Keratinocyte (primary cell): Measurements from ENCODE around the gene ZNF560. TPM values are rescaled to one million over a fixed set of nuclear protein-coding genes. Genes with fewer than 3 reads are reported as not detected.
A peak's percentile ranks its signal among the peaks of the same experiment; 100 is the strongest.
"Not testable (repeated sequence)": the region's sequence is repeated elsewhere in the genome, so short reads cannot be mapped to it uniquely, and the experiment has no call there.

Experiments
- DNase-seq: peaks from one replicate; pipeline ENCODE4 v3.0.0-alpha.2; 2011; ENCODE audit warnings: low read depth, missing footprints, low spot score
- FAIRE-seq: peaks from 2 replicates; lab custom pipeline; 2011; peaks lifted over from hg19 to GRCh38; lab: Jason Lieb, UNC
- H2AFZ ChIP-seq: 2 replicates; pipeline ENCODE4 v1.6.0; 2012; ENCODE audit warnings: low read length, control low read depth, inconsistent platforms; ENCODE audit not compliant: control insufficient read depth
- H3K27ac ChIP-seq: 2 replicates; pipeline ENCODE4 v1.5.1; 2011; ENCODE audit warnings: low read length; ENCODE audit not compliant: control insufficient read depth, insufficient read depth
- H3K27me3 ChIP-seq: 3 replicates; pipeline ENCODE4 v1.6.0; 2011; ENCODE audit warnings: low read length; ENCODE audit not compliant: control insufficient read depth, insufficient read depth; ENCODE audit errors: extremely low read depth
- H3K36me3 ChIP-seq, 2 experiments: 2 replicates in 1 of 2; 3 replicates in 1 of 2; pipeline ENCODE4 v1.5.1; 2011; ENCODE audit warnings: low read length in 2 of 2, mild to moderate bottlenecking in 1 of 2; ENCODE audit not compliant: control insufficient read depth in 2 of 2, insufficient read depth in 2 of 2; ENCODE audit errors: extremely low read depth in 1 of 2
- H3K4me1 ChIP-seq: 3 replicates; pipeline ENCODE4 v1.5.1; 2011; ENCODE audit warnings: low read length; ENCODE audit not compliant: control insufficient read depth, insufficient read depth; ENCODE audit errors: extremely low read depth
- H3K4me2 ChIP-seq: 3 replicates; pipeline ENCODE4 v1.6.0; 2011; ENCODE audit warnings: low read depth, low read length; ENCODE audit not compliant: control insufficient read depth, insufficient read depth; ENCODE audit errors: extremely low read depth
- H3K4me3 ChIP-seq, 3 experiments: fragments of 200-600 bp in 1 of 3; sonication (generic) in 1 of 3; 2 replicates in 2 of 3; 3 replicates in 1 of 3; pipeline ENCODE4 v1.5.1; 2011 to 2016; ENCODE audit warnings: low read length in 3 of 3, mild to moderate bottlenecking in 3 of 3, control low read depth in 2 of 3, inconsistent platforms in 1 of 3, low read depth in 1 of 3, mixed read lengths in 1 of 3, mixed run types in 1 of 3, moderate library complexity in 1 of 3; ENCODE audit not compliant: control insufficient read depth in 2 of 3, insufficient read depth in 2 of 3; ENCODE audit errors: extremely low read depth in 1 of 3
- H3K79me2 ChIP-seq: 2 replicates; pipeline ENCODE4 v1.6.0; 2012; ENCODE audit warnings: low read length; ENCODE audit not compliant: control insufficient read depth, insufficient read depth
- H3K9ac ChIP-seq: 3 replicates; pipeline ENCODE4 v1.6.0; 2011; ENCODE audit warnings: low read length; ENCODE audit not compliant: control insufficient read depth, insufficient read depth; ENCODE audit errors: extremely low read depth
- H3K9me1 ChIP-seq: 3 replicates; pipeline ENCODE4 v1.6.0; 2011; ENCODE audit warnings: low read length; ENCODE audit not compliant: control insufficient read depth, insufficient read depth; ENCODE audit errors: extremely low read depth
- H3K9me3 ChIP-seq: 2 replicates; pipeline ENCODE4 v1.5.1; 2012; ENCODE audit warnings: low read depth, low read length; ENCODE audit not compliant: control insufficient read depth
- H4K20me1 ChIP-seq: 3 replicates; pipeline ENCODE4 v1.6.0; 2011; ENCODE audit warnings: low read length; ENCODE audit not compliant: control insufficient read depth, insufficient read depth; ENCODE audit errors: extremely low read depth
- CTCF ChIP-seq, 3 experiments: IDR thresholded peaks in 1 of 3; conservative IDR thresholded peaks in 1 of 3; optimal IDR thresholded peaks in 1 of 3; 2 replicates in 2 of 3; 3 replicates in 1 of 3; pipeline versions ENCODE3 to v1.5.1; 2011; ENCODE audit warnings: low read length in 3 of 3, mild to moderate bottlenecking in 3 of 3, moderate library complexity in 2 of 3, control low read depth in 1 of 3, inconsistent platforms in 1 of 3; ENCODE audit not compliant: insufficient read depth in 2 of 3; ENCODE audit errors: extremely low read depth in 1 of 3
- EZH2 ChIP-seq: IDR thresholded peaks from one replicate; pipeline ENCODE4 v1.6.1; 2012; ENCODE audit warnings: inconsistent platforms, mild to moderate bottlenecking, low read length, moderate library complexity
- dilution Hi-C: fragments of 300-500 bp; cut with MboI; formaldehyde crosslinking; loops from one replicate; pipeline ENCODE4 v1.7.0; 2020; ENCODE audit warnings: low sequenced_read_pairs; ENCODE audit not compliant: extremely low pct_ligation_motif_present
- polyA minus RNA-seq, 3 experiments: library from RNA; depleted of rRNA, polyadenylated mRNA; stranded (reverse); fragments of >200 nt; gene quantifications; 1 replicate in 1 of 3; 2 replicates in 1 of 3; 3 replicates in 1 of 3; pipeline ENCODE4 v1.2.3, GENCODE V29; 2011
- polyA plus RNA-seq, 5 experiments: library from polyadenylated mRNA; depleted of rRNA in 3 of 5; stranded (reverse) in 3 of 5; stranded (forward) in 1 of 5; unstranded in 1 of 5; fragments of >200 nt; gene quantifications; 1 replicate in 1 of 5; 2 replicates in 3 of 5; 3 replicates in 1 of 5; pipeline versions ENCODE4 v1.2.1 to v1.2.3, GENCODE V29; 2011 to 2012; ENCODE audit warnings: missing spikeins in 2 of 5, low read depth in 1 of 5, low replicate concordance in 1 of 5

ZNF560 gene
- polyA plus RNA-seq (0.04 to 0.19 TPM (median 0.15 TPM) in 3 replicates), polyA minus RNA-seq (0.36 TPM in 1 of 3 replicates, not detected in the others)
- not detected for polyA plus RNA-seq (2011; ENCODE audit: low read depth)
- 0.09 and 0.19 TPM in 2 replicates for polyA plus RNA-seq (2011; cell fraction: cytosol; rRNA removed)
- polyA plus RNA-seq (2011; cell fraction: nucleus; rRNA removed): 0.38 and 0.40 TPM in 2 replicates
- polyA plus RNA-seq (2012; ENCODE audit: low replicate concordance): 0.16 and 0.28 TPM in 2 replicates
- not detected for polyA minus RNA-seq (2011; cell fraction: cytosol; rRNA and poly(A)+ RNA removed)
- polyA minus RNA-seq (2011; cell fraction: nucleus; rRNA and poly(A)+ RNA removed): 0.11 and 0.31 TPM in 2 replicates

- peak within 1 kb of the TSS; percentile 40 for H2AFZ ChIP-seq
- no peaks in the 10 kb centered on the region for H3K27me3 ChIP-seq
Observed at GRCh38 chr19:9498183-9498902, at the start of gene ZNF560. TSS of gene ZNF560 (minus strand) at chr19:9498616. CDS start at chr19:9475313, 23,303 bp downstream.

GRCh38 chr19:9547870-9548269, 49.5 kb upstream of the ZNF560 start:
- FAIRE-seq: no peak
- H3K36me3 ChIP-seq: peaks cover 0 to 3% of the 10 kb centered on the region in 2 experiments
- no peak overlapping the region for H2AFZ ChIP-seq
- no peak overlapping the region for H3K4me3 ChIP-seq
- dilution Hi-C loops: no loop called here
- no peak overlapping the region for H3K27ac ChIP-seq
- H3K9ac ChIP-seq: no peak overlapping the region
- no peaks in the 10 kb centered on the region for H3K27me3 ChIP-seq
- no peaks in the 10 kb centered on the region for H3K9me3 ChIP-seq
- TF ChIP-seq EZH2 (no peak), CTCF (optimal IDR thresholded peaks at IDR 0.05 in 1 of 3, IDR thresholded peaks at IDR 0.05 in 1 of 3, conservative IDR thresholded peaks at IDR 0.05 in 1 of 3; ENCODE audit: extremely low read depth in 1 of 3, insufficient read depth in 2 of 3, low read length in 3 of 3) (no peak)
- H3K9me1 ChIP-seq: no peaks in the 10 kb centered on the region
- no peak overlapping the region for H3K4me2 ChIP-seq
- DNase-seq: no peak
- no peaks in the 10 kb centered on the region for H3K4me1 ChIP-seq
- H4K20me1 ChIP-seq: no peaks in the 10 kb centered on the region
- H3K79me2 ChIP-seq: no peaks in the 10 kb centered on the region

More at GRCh38 chr19:9498183-9498902, at the start of gene ZNF560:
- Histone ChIP-seq H4K20me1 (no peaks in the 10 kb centered on the region), H3K9ac (no peak within 1 kb of the TSS), H3K4me2 (peak within 1 kb of the TSS; percentile 27), H3K4me1 (no peaks in the 10 kb centered on the region), H3K79me2 (no peaks in the 10 kb centered on the region), H3K27ac (no peak within 1 kb of the TSS), H3K4me3 (peak within 1 kb of the TSS in 2 of 3 experiments; percentile 2 to 15), H3K36me3 (no peaks in the 10 kb centered on the region), H3K9me1 (no peaks in the 10 kb centered on the region), H3K9me3 (peaks cover 14% of the 10 kb centered on the region)
- no peak for TF ChIP-seq EZH2
- peak in 1 of 3 experiments; percentile 17 for TF ChIP-seq CTCF (optimal IDR thresholded peaks at IDR 0.05 in 1 of 3, IDR thresholded peaks at IDR 0.05 in 1 of 3, conservative IDR thresholded peaks at IDR 0.05 in 1 of 3; ENCODE audit: extremely low read depth in 1 of 3, insufficient read depth in 2 of 3, low read length in 3 of 3)
- no peak for FAIRE-seq
- DNase-seq: no peak
- dilution Hi-C loops: no loop called here

- H2AFZ ChIP-seq, H3K9ac ChIP-seq, H3K27ac ChIP-seq, H3K4me2 ChIP-seq, H3K4me3 ChIP-seq, H4K20me1 ChIP-seq, DNase-seq, H3K9me1 ChIP-seq, FAIRE-seq, dilution Hi-C loops, H3K9me3 ChIP-seq, H3K27me3 ChIP-seq, H3K36me3 ChIP-seq: not testable (repeated sequence)
- H3K79me2 ChIP-seq: peaks cover 19% of the 10 kb centered on the region
- H3K4me1 ChIP-seq: peaks cover 14% of the 10 kb centered on the region
Observed at GRCh38 chr19:9541281-9541680, 42.9 kb upstream of the ZNF560 start.
